Endothelial cell of umbilical vein (primary cell): ENCODE measurements around the gene GAR1. TPM values are rescaled to one million over a fixed set of nuclear protein-coding genes. Genes with fewer than 3 reads are reported as not detected.

ENCODE experiments used
- BruUV-seq: library from RNA; stranded (reverse); fragments of 400-500 nt; replicated peaks from 2 replicates; lab custom pipeline; 2021; lab: Mats Ljungman, UMichigan
- CTCF ChIA-PET: fragments of 300-600, 350-600 bp; sonication (Branson Sonifier 250); formaldehyde crosslinking; loops from one replicate; lab custom pipeline; 2021; ENCODE audit warnings: antibody characterized with exemption, inconsistent platforms; lab: Charles Lee
- POLR2A ChIA-PET: fragments of 300-600, 350-600 bp; sonication (Branson Sonifier 250); formaldehyde crosslinking; loops from one replicate; lab custom pipeline; 2021; ENCODE audit warnings: antibody characterized with exemption, inconsistent platforms; lab: Charles Lee
- DNase-seq: peaks from one replicate; pipeline ENCODE4 v3.0.0-alpha.2; 2011; ENCODE audit warnings: low read depth, low spot score
- FAIRE-seq: peaks from 2 replicates; lab custom pipeline; 2011; peaks lifted over from hg19 to GRCh38; lab: Jason Lieb, UNC
- H2AFZ ChIP-seq: 2 replicates; pipeline ENCODE4 v1.6.0; 2012; ENCODE audit warnings: low read depth, low read length, control low read depth, inconsistent platforms
- H3K27ac ChIP-seq: 2 replicates; pipeline ENCODE4 v1.5.1; 2011; ENCODE audit warnings: low read depth, mild to moderate bottlenecking, control low read depth, low read length, moderate library complexity; ENCODE audit not compliant: insufficient read depth
- H3K27me3 ChIP-seq, 2 experiments: 2 replicates each; pipeline versions ENCODE4 v1.6.0 to v1.6.1; 2011; ENCODE audit warnings: low read length in 2 of 2, mixed read lengths in 1 of 2; ENCODE audit not compliant: control insufficient read depth in 2 of 2, insufficient read depth in 2 of 2
- H3K36me3 ChIP-seq, 2 experiments: 2 replicates in 1 of 2; 3 replicates in 1 of 2; pipeline ENCODE4 v1.5.1; 2011; ENCODE audit warnings: low read length in 2 of 2, mild to moderate bottlenecking in 1 of 2, moderate library complexity in 1 of 2; ENCODE audit not compliant: control insufficient read depth in 2 of 2, insufficient read depth in 2 of 2; ENCODE audit errors: extremely low read depth in 1 of 2
- H3K4me1 ChIP-seq: 3 replicates; pipeline ENCODE4 v1.5.1; 2011; ENCODE audit warnings: mild to moderate bottlenecking, low read length; ENCODE audit not compliant: control insufficient read depth, insufficient read depth; ENCODE audit errors: extremely low read depth
- H3K4me2 ChIP-seq: 2 replicates; pipeline ENCODE4 v1.6.1; 2011; ENCODE audit warnings: low read length, control low read depth, mixed read lengths; ENCODE audit not compliant: insufficient read depth
- H3K4me3 ChIP-seq, 3 experiments: fragments of 200-600 bp in 1 of 3; sonication (generic), shearing (Covaris generic) in 1 of 3; replicated peaks in 1 of 3; 2 replicates each; pipeline ENCODE4 v1.5.1; 2011 to 2016; ENCODE audit warnings: control low read depth in 3 of 3, low read length in 3 of 3, mild to moderate bottlenecking in 2 of 3, inconsistent platforms in 1 of 3, low read depth in 1 of 3, moderate library complexity in 1 of 3; ENCODE audit not compliant: insufficient read depth in 1 of 3
- H3K79me2 ChIP-seq: 2 replicates; pipeline ENCODE4 v1.6.0; 2012; ENCODE audit warnings: low read length, inconsistent platforms; ENCODE audit not compliant: control insufficient read depth, insufficient read depth
- H3K9ac ChIP-seq: replicated peaks from 2 replicates; pipeline ENCODE3; 2011; ENCODE audit warnings: low read length, control low read depth; ENCODE audit not compliant: insufficient read depth; ENCODE audit errors: extremely low read depth
- H3K9me1 ChIP-seq: replicated peaks from 3 replicates; pipeline ENCODE4 v1.6.0; 2011; ENCODE audit warnings: mild to moderate bottlenecking, low read length; ENCODE audit not compliant: control insufficient read depth, insufficient read depth; ENCODE audit errors: extremely low read depth
- H3K9me3 ChIP-seq: replicated peaks from 2 replicates; pipeline ENCODE4 v1.5.1; 2012; ENCODE audit warnings: low read length, inconsistent platforms; ENCODE audit not compliant: control insufficient read depth, insufficient read depth
- H4K20me1 ChIP-seq: replicated peaks from 2 replicates; pipeline ENCODE3; 2011; ENCODE audit warnings: mild to moderate bottlenecking, low read length; ENCODE audit not compliant: control insufficient read depth, insufficient read depth; ENCODE audit errors: extremely low read depth
- CTCF ChIP-seq, 2 donors: IDR thresholded peaks; 1 replicate in 1 of 2; 2 replicates in 1 of 2; pipeline ENCODE4 v1.5.1; 2011; ENCODE audit warnings: low read length in 2 of 2, mild to moderate bottlenecking in 2 of 2, moderate library complexity in 2 of 2, control low read depth in 1 of 2, inconsistent platforms in 1 of 2, low read depth in 1 of 2; ENCODE audit not compliant: insufficient read depth in 1 of 2; ENCODE audit errors: extremely low read depth in 1 of 2
- EZH2 ChIP-seq: IDR thresholded peaks from 2 replicates; pipeline ENCODE4 v1.6.1; 2012; ENCODE audit warnings: borderline replicate concordance, low read depth, mild to moderate bottlenecking, moderate library complexity, low read length, inconsistent platforms; ENCODE audit not compliant: severe bottlenecking
- FOS ChIP-seq: IDR thresholded peaks from 2 replicates; pipeline ENCODE4 v1.6.1; 2011; ENCODE audit warnings: mild to moderate bottlenecking, low read length, moderate library complexity, borderline replicate concordance; ENCODE audit not compliant: insufficient read depth
- GATA2 ChIP-seq: IDR thresholded peaks from 2 replicates; pipeline ENCODE4 v1.7.0; 2011; ENCODE audit warnings: low read depth, mild to moderate bottlenecking, moderate library complexity, mixed read lengths, low read length; ENCODE audit not compliant: insufficient read length, insufficient read depth
- JUN ChIP-seq: IDR thresholded peaks from 2 replicates; pipeline ENCODE4 v1.6.1; 2011; ENCODE audit warnings: borderline replicate concordance, low read depth; ENCODE audit not compliant: insufficient read length, insufficient read depth
- MAX ChIP-seq: IDR thresholded peaks from 2 replicates; pipeline ENCODE4 v1.6.1; 2011; ENCODE audit not compliant: insufficient read depth, insufficient read length
- MYC ChIP-seq: IDR thresholded peaks from one replicate; pipeline ENCODE4 v1.6.1; 2011; ENCODE audit warnings: mild to moderate bottlenecking, low read depth, low read length
- POLR2A ChIP-seq: IDR thresholded peaks from 2 replicates; pipeline ENCODE4 v1.6.1; 2012; ENCODE audit warnings: low read depth, mild to moderate bottlenecking, control low read depth, low read length
- POLR2AphosphoS5 ChIP-seq: IDR thresholded peaks from 2 replicates; pipeline ENCODE4 v1.6.1; 2012; ENCODE audit warnings: low read depth, mild to moderate bottlenecking, control low read depth, low read length, moderate library complexity; ENCODE audit not compliant: insufficient read depth
- dilution Hi-C: fragments of 300-500 bp; cut with MboI; formaldehyde crosslinking; loops from one replicate; pipeline ENCODE4 v1.15.0; 2019; ENCODE audit warnings: low sequenced_read_pairs; ENCODE audit not compliant: extremely low pct_ligation_motif_present
- intact Hi-C: fragments of 100-400 bp; cut with micrococcal nuclease; formaldehyde crosslinking; loops from one replicate; pipeline ENCODE4 v1.10.0; 2022
- polyA plus RNA-seq, 4 experiments: library from polyadenylated mRNA; depleted of rRNA in 3 of 4; stranded (reverse) in 3 of 4; unstranded in 1 of 4; fragments of >200 nt; gene quantifications; 2 replicates each; pipeline versions ENCODE4 v1.2.1 to v1.2.3, GENCODE V29; 2011 to 2012; ENCODE audit warnings: missing spikeins in 1 of 4
- total RNA-seq: library from RNA; stranded (reverse); gene quantifications from 2 replicates; pipeline ENCODE4 v1.2.3, GENCODE V29; 2021

Gene GAR1
- total and polyA plus RNA-seq, 2 donors (not counting 3 experiments of a cell fraction or from before 2014, with no cell fraction given): 12.7 to 29.1 TPM

- TF ChIP-seq JUN (no peak), MYC (no peak), MAX (no peak), CTCF (IDR thresholded peaks at IDR 0.05; ENCODE audit: extremely low read depth in 1 of 2, insufficient read depth in 1 of 2, low read depth in 1 of 2, low read length in 2 of 2) (no peak), POLR2A (no peak), POLR2AphosphoS5 (no peak), FOS (no peak), GATA2 (no peak), EZH2 (no peak)
- dilution Hi-C loops: no loop called here
- BruUV-seq: no TSS peak
- no peak overlapping the region for H3K4me2 ChIP-seq
- H3K9me1 ChIP-seq: no peaks in the 10 kb centered on the region
- CTCF ChIA-PET: no interaction called here
- POLR2A ChIA-PET: no interaction called here
- no peaks in the 10 kb centered on the region for H3K27me3 ChIP-seq
- H3K4me1 ChIP-seq: no peaks in the 10 kb centered on the region
- no peaks in the 10 kb centered on the region for H3K79me2 ChIP-seq
- no peak for FAIRE-seq
- no peak overlapping the region for H2AFZ ChIP-seq
- no peak overlapping the region for H3K27ac ChIP-seq
- H3K9ac ChIP-seq: no peak overlapping the region
- DNase-seq: no peak
- H4K20me1 ChIP-seq: no peaks in the 10 kb centered on the region
- intact Hi-C loops: no loop called here
- H3K9me3 ChIP-seq: no peaks in the 10 kb centered on the region
- H3K36me3 ChIP-seq: no peaks in the 10 kb centered on the region
- no peak overlapping the region for H3K4me3 ChIP-seq
Observed at GRCh38 chr4:109861916-109862511, 46.5 kb downstream of the GAR1 start.
